Stimulated activated CD8-positive, alpha-beta memory T cell treated with anti-CD3 and anti-CD28 coated beads, Interleukin-4, amount 100 ng/mL, for 24 hours (primary cell): ENCODE results near the gene NPFFR1.
A peak's percentile ranks its signal among the peaks of the same experiment; 100 is the strongest.
"Not testable (repeated sequence)": the region's sequence is repeated elsewhere in the genome, so short reads cannot be mapped to it uniquely, and the experiment has no call there.

Experiments used
- DNase-seq: peaks from one replicate; pipeline ENCODE4 v3.0.0-alpha.2; 2020; ENCODE audit warnings: low read depth

NPFFR1 gene

GRCh38 chr10:70255329-70256299, 28.2 kb downstream of the NPFFR1 start:
- no peak for DNase-seq

GRCh38 chr10:70254778-70255328, 29.0 kb downstream of the NPFFR1 start:
- no peak for DNase-seq

- no peak for DNase-seq
These were observed 29.7 kb downstream of the NPFFR1 start for GRCh38 chr10:70253878-70254765.

DNA sequence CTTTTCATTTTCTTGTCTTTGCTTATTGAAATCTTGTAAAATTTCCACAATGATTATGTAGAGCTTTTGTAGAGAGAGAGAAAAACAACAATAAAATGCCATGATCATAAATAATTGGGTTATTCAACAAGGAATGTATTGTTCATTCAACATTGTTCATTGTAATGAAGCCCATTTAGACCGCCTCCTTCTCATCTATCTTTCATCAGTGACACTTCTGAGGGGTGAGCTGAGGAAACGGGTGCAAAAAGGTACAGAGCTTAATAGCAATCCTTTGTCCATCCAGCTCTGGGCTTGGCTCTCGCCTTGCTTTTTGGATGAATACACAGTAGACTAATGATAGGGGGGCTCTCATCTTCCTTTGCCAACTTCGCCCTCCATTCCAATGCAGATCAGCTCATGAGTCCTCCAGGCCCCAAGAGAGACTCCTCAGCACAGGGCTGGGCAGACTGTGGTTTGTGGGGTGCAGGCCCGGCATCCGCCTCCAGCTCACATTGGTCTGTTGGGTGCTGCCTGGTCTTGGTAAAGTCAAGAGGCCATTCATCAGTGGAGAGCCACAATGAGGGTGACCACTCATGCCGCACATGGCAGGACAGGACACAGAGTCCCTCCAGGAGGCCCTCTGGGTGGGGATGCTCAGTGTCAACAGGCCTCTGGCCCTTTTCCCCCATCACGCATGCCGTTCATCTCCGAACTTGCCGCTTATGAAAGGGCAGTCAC, 32.7 kb downstream of the NPFFR1 start:
- DNase-seq = no peak

DNA sequence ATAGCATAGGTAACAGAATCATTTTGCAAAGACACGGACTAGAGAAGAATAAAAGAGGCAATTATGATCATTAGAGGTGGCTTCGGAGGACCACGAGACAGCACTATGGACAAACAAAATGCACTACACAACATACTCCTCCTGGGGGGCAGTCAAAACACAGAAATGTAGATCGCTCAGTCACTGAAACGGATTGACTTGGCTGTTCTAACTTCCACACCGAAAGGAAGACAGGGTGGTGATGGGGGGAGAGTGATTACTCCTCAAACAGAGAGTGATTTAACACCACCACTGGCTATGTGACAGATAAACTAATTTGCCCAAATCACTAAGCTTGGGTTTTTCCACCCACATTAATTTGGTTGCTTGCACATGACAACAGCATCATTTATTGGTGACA, 36.4 kb downstream of the NPFFR1 start:
- DNase-seq = no peak

DNA sequence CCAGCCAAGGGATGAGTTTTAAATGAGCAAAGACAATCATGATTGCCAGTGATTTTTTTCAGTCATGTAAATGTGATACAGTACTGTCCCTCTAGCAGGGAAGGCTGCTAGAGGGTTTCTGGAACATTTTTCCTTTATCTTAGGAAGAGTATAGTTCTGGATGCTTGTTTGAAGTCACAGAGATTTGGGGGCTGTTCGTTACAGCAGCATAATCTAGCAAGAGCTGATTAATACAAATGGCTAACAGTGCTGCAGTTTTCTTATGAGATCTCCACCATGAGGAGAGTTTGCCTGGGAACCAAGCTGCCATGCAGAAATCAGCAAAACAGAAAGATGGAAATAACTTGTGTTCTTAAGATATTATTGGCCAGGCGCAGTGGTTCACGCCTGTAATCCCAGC, 42.7 kb downstream of the NPFFR1 start:
- no peak for DNase-seq

GRCh38 chr10:70239986-70240385, 43.8 kb downstream of the NPFFR1 start:
- not testable (repeated sequence) for DNase-seq

- DNase-seq = not testable (repeated sequence)
These were observed 44.5 kb downstream of the NPFFR1 start for GRCh38 chr10:70239077-70239976.

- not testable (repeated sequence) for DNase-seq
These were observed 45.8 kb downstream of the NPFFR1 start for GRCh38 chr10:70237958-70238536.

DNA sequence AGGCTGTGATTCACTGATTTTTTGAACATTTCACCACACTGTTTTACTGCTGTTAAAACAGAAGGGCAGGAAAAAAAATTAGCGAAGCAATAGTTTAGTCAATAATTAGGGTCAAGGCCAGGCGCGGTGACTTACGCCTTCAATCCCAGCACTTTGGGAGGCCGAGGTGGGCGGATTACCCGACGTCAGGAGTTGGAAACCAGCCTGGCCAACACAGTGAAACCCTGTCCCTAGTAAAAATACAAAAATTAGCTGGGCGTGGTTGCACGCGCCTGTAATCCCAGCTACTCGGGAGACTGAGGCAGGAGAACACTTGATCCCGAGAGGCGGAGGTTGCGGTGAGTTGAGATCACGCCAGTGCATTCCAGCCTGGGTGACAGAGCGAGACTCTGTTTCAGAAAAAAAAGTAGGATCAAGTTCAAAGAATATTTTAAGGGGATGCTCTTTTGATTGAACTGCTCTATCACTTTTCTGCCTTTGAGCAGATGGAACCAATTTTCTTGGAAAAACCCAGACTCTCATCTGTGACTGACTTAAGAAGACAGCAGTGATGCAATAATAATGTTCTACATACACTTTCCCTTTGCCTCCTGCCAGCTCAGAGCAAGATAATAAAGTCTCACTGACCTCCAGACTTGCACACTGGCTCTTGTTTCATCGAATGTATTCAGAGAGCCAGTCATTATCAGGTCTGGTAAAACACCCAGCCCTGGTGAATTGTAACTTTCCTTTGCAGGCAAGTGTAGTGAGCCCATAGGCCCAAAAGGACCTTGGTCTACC, 48.9 kb downstream of the NPFFR1 start:
- no peak for DNase-seq

DNA sequence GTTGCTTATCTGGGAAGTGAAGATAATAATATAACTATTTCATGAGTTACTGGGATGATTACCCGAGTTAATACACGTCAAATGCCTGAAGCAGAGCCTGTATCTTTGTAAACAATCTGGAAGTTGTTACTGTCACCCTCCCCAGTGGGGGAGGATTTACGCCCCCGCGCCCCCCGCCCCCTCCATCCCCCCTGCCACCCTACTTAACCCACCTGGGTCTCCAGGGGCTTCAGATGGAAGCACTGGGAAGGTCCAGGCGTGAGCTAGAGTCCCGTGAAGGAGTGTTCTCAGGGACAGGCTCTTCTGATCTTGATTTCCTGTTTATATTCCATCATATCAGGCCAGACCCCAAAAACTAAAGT, 49.9 kb downstream of the NPFFR1 start:
- DNase-seq = no peak

GRCh38 chr10:70233109-70233938, 50.5 kb downstream of the NPFFR1 start, which contains the start of gene PPA1:
Gene PPA1, minus strand, starts transcription at chr10:70233429. Its CDS starts 102 bp downstream, at chr10:70233327.
- peak; percentile 99 for DNase-seq

GRCh38 chr10:70232859-70233108, 51.0 kb downstream of the NPFFR1 start:
- DNase-seq = no peak

GRCh38 chr10:70232155-70232858, 51.5 kb downstream of the NPFFR1 start:
- no peak for DNase-seq

- no peak for DNase-seq
These were observed 55.3 kb downstream of the NPFFR1 start for GRCh38 chr10:70228491-70228890.

DNA sequence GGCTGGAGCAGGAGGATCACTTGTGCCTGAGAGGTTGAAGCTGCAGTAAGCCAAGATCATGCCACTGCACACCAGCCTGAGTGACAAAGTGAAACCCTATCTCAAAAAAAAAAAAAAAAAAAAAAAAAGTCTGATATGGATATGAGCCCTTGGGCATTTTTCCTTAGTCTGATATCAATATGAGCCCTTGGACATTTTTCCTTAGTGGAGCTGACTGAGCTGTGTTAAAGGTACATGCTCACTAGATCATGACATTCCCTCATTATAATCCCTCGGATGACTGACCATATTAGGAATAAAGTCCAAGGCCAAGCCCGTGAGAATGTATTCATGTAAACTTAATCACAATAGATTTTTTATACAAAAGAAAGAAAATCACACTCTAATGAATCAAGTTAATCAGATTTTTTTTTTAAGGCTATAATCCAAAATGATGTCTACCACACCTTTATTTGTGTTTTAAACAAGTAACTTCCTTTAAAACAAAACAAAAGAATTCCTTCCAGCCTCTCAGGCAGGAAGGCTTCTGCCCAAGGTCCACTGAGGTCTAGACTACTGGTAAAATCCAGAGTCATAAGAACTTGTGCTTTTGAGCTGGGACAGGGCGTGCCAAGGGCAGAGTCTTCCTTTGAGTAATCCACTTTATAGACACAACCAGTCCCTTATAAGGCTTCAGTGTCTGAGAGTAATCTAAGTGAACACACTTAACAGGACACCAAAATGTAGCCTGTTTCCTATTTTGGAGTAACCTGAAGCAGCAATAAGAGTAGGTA, 56.1 kb downstream of the NPFFR1 start:
- DNase-seq = no peak

GRCh38 chr10:70223728-70224127, 60.1 kb downstream of the NPFFR1 start:
- no peak for DNase-seq
